Hepatocyte (in vitro differentiated cells): Measurements from ENCODE around the gene FAXC.

Experiments used
- CTCF ChIP-seq: fragments of 200-600 bp; sonication (generic); IDR thresholded peaks from 2 replicates; pipeline ENCODE4 v1.5.1; 2016; ENCODE audit warnings: antibody characterized with exemption, mild to moderate bottlenecking; ENCODE audit not compliant: poor library complexity
- EZH2 ChIP-seq: fragments of 200-600 bp; sonication (generic); IDR thresholded peaks from 2 replicates; pipeline ENCODE4 v1.6.1; 2016; ENCODE audit warnings: antibody characterized with exemption, mild to moderate bottlenecking, borderline replicate concordance
- EZH2phosphoT487 ChIP-seq: fragments of 200-600 bp; sonication (generic); IDR thresholded peaks from one replicate; pipeline ENCODE4 v1.6.1; 2018; ENCODE audit warnings: antibody characterized with exemption, mild to moderate bottlenecking, low read depth, moderate library complexity; ENCODE audit not compliant: unreplicated experiment, severe bottlenecking

GRCh38 chr6:99270826-99271225 lies 78.6 kb downstream of the FAXC start:
- no peak for TF ChIP-seq CTCF
- TF ChIP-seq EZH2: no peak
- no peak for TF ChIP-seq EZH2phosphoT487
